Heart left ventricle (tissue), 13 donors: ENCODE measurements around the gene KRTAP5-10.

Experiments
- CTCF ChIP-seq, 12 donors: fragments of 200-600 bp; sonication (generic) in 4 of 12; IDR thresholded peaks; one replicate each; pipeline versions ENCODE4 v1.5.0 to v1.8.0; 2018 to 2022; ENCODE audit warnings: antibody characterized with exemption in 12 of 12, mild to moderate bottlenecking in 5 of 12
- POLR2A ChIP-seq, 2 donors: fragments of 450-650 bp; IDR thresholded peaks; one replicate each; pipeline ENCODE4 v1.6.1; 2017; ENCODE audit warnings: antibody characterized with exemption in 2 of 2, mild to moderate bottlenecking in 2 of 2, moderate library complexity in 2 of 2
- donor health status: ischemic (EF 13 %, LVEDD 7.1; RV severe dilation, severe dysfunction).
- donor health status: DM: no; HTN: yes; CAD: no.
- donor health status: DM: no; HTN: no; CAD: no.
- donor health status: ischemic (EF 25% LVEDD 6.9; RV normal size, moderate dysfunction).
- donor health status: ischemic (EF 25% LVEDD 5.7; RV mildly dilated, moderate dysfunction).
- donor health status: ischemic (EF 35%, LVEDD 5.7; RV mildly dilated, moderate dysfunction).
- donor health status: nonischemic (EF 11% LVEDD 7.7; RV severe dilation, severe dysfunction).
- donor health status: DM: yes; HTN: yes; CAD: no.
- donor health status: PGD.
- donor health status: ischemic (EF 29% LVEDD 5.4; RV normal size, mild dysfunction).
- donor health status: nonischemic (EF 23%, LVEDD 6.1; RV moderate dilation, normal function).

GRCh38 chr11:71566081-71566620 lies 788 bp downstream of the KRTAP5-10 start:
- TF ChIP-seq CTCF (IDR thresholded peaks at IDR 0.05) (no peak), POLR2A (IDR thresholded peaks at IDR 0.05) (no peak)
